Measurements from ENCODE around the gene GFY.
"Not testable (repeated sequence)": the region's sequence is repeated elsewhere in the genome, so short reads cannot be mapped to it uniquely, and the experiment has no call there.

GFY gene

GRCh38 chr19:49444100-49444700 is 19.0 kb downstream of the GFY start:
- DNase-seq (ENCODE audit: low read depth): not testable (repeated sequence)

GRCh38 chr19:49445997-49446396 is 20.8 kb downstream of the GFY start:
- no peak for DNase-seq (ENCODE audit: low read depth)

GRCh38 chr19:49447485-49448431 is 22.6 kb downstream of the GFY start:
- DNase-seq (ENCODE audit: low read depth): peak; percentile 49

GRCh38 chr19:49448432-49448786 is 23.2 kb downstream of the GFY start:
- DNase-seq (ENCODE audit: low read depth): no peak

- no peak for DNase-seq (ENCODE audit: low read depth)
Measured at GRCh38 chr19:49450405-49450804, 25.2 kb downstream of the GFY start.

GRCh38 chr19:49451430-49452181 is 26.4 kb downstream of the GFY start, which contains the start of gene PIH1D1:
TSS of gene PIH1D1 (minus strand) at chr19:49451814. CDS start at chr19:49451574, 240 bp downstream.
- DNase-seq (ENCODE audit: low read depth): peak; percentile 100

- peak; percentile 99 for DNase-seq (ENCODE audit: low read depth)
Measured at GRCh38 chr19:49453013-49453756, 28.0 kb downstream of the GFY start, which contains the start of gene ALDH16A1. TSS of gene ALDH16A1 (plus strand) at chr19:49453225. CDS start at chr19:49453332, 107 bp downstream.

GRCh38 chr19:49453757-49454240 is 28.6 kb downstream of the GFY start:
- no peak for DNase-seq (ENCODE audit: low read depth)

- peak; percentile 41 for DNase-seq (ENCODE audit: low read depth)
Measured at GRCh38 chr19:49455773-49456172, 30.6 kb downstream of the GFY start.

- DNase-seq (ENCODE audit: low read depth): peak; percentile 18
Measured at GRCh38 chr19:49456326-49456725, 31.1 kb downstream of the GFY start.

- DNase-seq (ENCODE audit: low read depth): no peak
Measured at GRCh38 chr19:49458567-49458903, 33.3 kb downstream of the GFY start.

GRCh38 chr19:49459388-49459787 is 34.2 kb downstream of the GFY start:
- no peak for DNase-seq (ENCODE audit: low read depth)

GRCh38 chr19:49461130-49461529 is 35.9 kb downstream of the GFY start:
- not testable (repeated sequence) for DNase-seq (ENCODE audit: low read depth)

GRCh38 chr19:49461656-49462055 is 36.5 kb downstream of the GFY start:
- DNase-seq (ENCODE audit: low read depth): no peak

GRCh38 chr19:49462492-49462891 is 37.3 kb downstream of the GFY start:
- DNase-seq (ENCODE audit: low read depth): no peak

- DNase-seq (ENCODE audit: low read depth): no peak
Measured at GRCh38 chr19:49463960-49464740, 39.0 kb downstream of the GFY start.

- no peak for DNase-seq (ENCODE audit: low read depth)
Measured at GRCh38 chr19:49465371-49465770, 40.2 kb downstream of the GFY start.

GRCh38 chr19:49468199-49468598 is 43.0 kb downstream of the GFY start:
- DNase-seq (ENCODE audit: low read depth): no peak

- DNase-seq (ENCODE audit: low read depth): peak; percentile 63
Measured at GRCh38 chr19:49468746-49469447, 43.7 kb downstream of the GFY start.
